ENCODE data around the gene PRDM16. TPM values are rescaled to one million over a fixed set of nuclear protein-coding genes. Genes with fewer than 3 reads are reported as not detected.

Gene PRDM16
- total RNA-seq, 1 experiment from 2014 or later, result 1.6 TPM

DNA sequence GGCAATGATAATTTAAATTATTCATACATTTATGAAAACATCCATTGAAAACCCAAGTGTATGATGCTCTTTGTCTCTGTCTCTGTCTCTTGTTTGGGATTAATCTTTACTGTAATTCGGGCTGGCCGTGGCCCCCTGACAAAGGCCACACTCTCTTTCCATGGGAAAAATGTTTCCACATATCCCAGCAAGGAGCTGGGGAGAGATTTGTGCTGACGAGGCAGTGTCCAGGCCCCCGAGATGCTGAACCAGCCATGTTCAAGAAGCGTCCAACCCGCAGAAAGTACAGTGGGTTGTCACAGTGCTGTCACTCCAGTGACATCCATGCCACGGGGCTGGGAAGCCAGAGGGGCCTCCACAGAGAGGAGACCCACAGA, 147.0 kb downstream of the PRDM16 start:
- ChIA-PET POLR2A (no interaction called here), CTCF (no interaction called here)
- no peaks in the 10 kb centered on the region for H3K9me3 Mint-ChIP-seq
- DNase-seq (ENCODE audit: low spot score) (no peak), ATAC-seq (no peak)
- no peak for TF ChIP-seq ZNF396 (CRISPR knock-in tag; IDR thresholded peaks at IDR 0.05; ENCODE audit: borderline replicate concordance)
- TF ChIP-seq NFYB (CRISPR knock-in tag; conservative IDR thresholded peaks at IDR 0.05; ENCODE audit: low read depth), result no peak
- TF ChIP-seq SOX15 (CRISPR knock-in tag; IDR thresholded peaks at IDR 0.05), result no peak
- TF ChIP-seq ESRRA (CRISPR knock-in tag; IDR thresholded peaks at IDR 0.05; ENCODE audit: borderline replicate concordance), result no peak
- TF ChIP-seq, protein P1, sequence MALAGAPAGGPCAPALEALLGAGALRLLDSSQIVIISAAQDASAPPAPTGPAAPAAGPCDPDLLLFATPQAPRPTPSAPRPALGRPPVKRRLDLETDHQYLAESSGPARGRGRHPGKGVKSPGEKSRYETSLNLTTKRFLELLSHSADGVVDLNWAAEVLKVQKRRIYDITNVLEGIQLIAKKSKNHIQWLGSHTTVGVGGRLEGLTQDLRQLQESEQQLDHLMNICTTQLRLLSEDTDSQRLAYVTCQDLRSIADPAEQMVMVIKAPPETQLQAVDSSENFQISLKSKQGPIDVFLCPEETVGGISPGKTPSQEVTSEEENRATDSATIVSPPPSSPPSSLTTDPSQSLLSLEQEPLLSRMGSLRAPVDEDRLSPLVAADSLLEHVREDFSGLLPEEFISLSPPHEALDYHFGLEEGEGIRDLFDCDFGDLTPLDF (CRISPR knock-in tag; IDR thresholded peaks at IDR 0.05), result no peak
- TF ChIP-seq ELF4 (CRISPR knock-in tag; IDR thresholded peaks at IDR 0.05; ENCODE audit: low read depth), result no peak
- TF ChIP-seq JUN (CRISPR knock-in tag; IDR thresholded peaks at IDR 0.05), result no peak
- TF ChIP-seq FOXK1 (CRISPR knock-in tag; IDR thresholded peaks at IDR 0.05), result no peak
- TF ChIP-seq, protein P2, sequence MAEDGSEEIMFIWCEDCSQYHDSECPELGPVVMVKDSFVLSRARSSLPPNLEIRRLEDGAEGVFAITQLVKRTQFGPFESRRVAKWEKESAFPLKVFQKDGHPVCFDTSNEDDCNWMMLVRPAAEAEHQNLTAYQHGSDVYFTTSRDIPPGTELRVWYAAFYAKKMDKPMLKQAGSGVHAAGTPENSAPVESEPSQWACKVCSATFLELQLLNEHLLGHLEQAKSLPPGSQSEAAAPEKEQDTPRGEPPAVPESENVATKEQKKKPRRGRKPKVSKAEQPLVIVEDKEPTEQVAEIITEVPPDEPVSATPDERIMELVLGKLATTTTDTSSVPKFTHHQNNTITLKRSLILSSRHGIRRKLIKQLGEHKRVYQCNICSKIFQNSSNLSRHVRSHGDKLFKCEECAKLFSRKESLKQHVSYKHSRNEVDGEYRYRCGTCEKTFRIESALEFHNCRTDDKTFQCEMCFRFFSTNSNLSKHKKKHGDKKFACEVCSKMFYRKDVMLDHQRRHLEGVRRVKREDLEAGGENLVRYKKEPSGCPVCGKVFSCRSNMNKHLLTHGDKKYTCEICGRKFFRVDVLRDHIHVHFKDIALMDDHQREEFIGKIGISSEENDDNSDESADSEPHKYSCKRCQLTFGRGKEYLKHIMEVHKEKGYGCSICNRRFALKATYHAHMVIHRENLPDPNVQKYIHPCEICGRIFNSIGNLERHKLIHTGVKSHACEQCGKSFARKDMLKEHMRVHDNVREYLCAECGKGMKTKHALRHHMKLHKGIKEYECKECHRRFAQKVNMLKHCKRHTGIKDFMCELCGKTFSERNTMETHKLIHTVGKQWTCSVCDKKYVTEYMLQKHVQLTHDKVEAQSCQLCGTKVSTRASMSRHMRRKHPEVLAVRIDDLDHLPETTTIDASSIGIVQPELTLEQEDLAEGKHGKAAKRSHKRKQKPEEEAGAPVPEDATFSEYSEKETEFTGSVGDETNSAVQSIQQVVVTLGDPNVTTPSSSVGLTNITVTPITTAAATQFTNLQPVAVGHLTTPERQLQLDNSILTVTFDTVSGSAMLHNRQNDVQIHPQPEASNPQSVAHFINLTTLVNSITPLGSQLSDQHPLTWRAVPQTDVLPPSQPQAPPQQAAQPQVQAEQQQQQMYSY (CRISPR knock-in tag; IDR thresholded peaks at IDR 0.05), result no peak
- no peak for TF ChIP-seq TP53 (CRISPR knock-in tag; IDR thresholded peaks at IDR 0.05)
- no peak for TF ChIP-seq NFE2L1 (CRISPR knock-in tag; IDR thresholded peaks at IDR 0.05)
- TF ChIP-seq GABPB1 (CRISPR knock-in tag; IDR thresholded peaks at IDR 0.05), result no peak
- TF ChIP-seq RELA (CRISPR knock-in tag; IDR thresholded peaks at IDR 0.05; ENCODE audit: borderline replicate concordance), result no peak
- TF ChIP-seq, protein P3, sequence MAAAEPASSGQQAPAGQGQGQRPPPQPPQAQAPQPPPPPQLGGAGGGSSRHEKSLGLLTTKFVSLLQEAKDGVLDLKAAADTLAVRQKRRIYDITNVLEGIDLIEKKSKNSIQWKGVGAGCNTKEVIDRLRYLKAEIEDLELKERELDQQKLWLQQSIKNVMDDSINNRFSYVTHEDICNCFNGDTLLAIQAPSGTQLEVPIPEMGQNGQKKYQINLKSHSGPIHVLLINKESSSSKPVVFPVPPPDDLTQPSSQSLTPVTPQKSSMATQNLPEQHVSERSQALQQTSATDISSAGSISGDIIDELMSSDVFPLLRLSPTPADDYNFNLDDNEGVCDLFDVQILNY (CRISPR knock-in tag; IDR thresholded peaks at IDR 0.05), result no peak
- no peak for TF ChIP-seq ETV6 (CRISPR knock-in tag; IDR thresholded peaks at IDR 0.05)
- no peak for TF ChIP-seq ZNF263 (CRISPR knock-in tag; IDR thresholded peaks at IDR 0.05; ENCODE audit: low read depth)
- no peak for TF ChIP-seq RORB (CRISPR knock-in tag; IDR thresholded peaks at IDR 0.05)
- TF ChIP-seq CREB1 (CRISPR knock-in tag; IDR thresholded peaks at IDR 0.05), result no peak
- H3K27me3 Mint-ChIP-seq (ENCODE audit: low read depth), result no peaks in the 10 kb centered on the region
- H3K36me3 Mint-ChIP-seq, result no peaks in the 10 kb centered on the region
- no peaks in the 10 kb centered on the region for H3K4me1 Mint-ChIP-seq
- no peak overlapping the region for H3K27ac Mint-ChIP-seq
- no peak overlapping the region for H3K4me3 Mint-ChIP-seq

DNA sequence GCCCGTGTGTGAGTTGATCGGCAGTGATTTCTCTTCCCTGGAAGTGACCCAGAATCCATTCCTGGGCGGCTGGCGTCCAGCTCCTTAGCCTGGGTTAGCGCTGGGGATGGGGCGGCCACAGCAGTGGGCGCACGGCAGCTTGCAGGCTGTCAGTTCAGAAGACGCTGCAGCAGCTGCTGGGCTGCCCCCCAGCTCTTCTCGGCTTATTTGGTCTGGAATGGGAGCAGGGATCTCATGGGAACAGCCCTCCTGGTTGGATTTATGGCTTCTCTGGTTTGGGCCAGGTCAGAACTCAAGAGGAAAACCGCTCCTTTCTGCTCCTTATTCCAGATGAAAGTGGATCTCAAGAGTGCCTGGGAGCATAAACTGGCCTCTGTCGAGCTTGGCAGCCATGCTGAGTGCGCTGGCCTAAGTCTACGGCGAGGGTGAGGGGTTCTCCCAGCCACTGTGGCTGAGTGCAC, 148.2 kb downstream of the PRDM16 start:
- no peak overlapping the region for H3K4me3 Mint-ChIP-seq
- H3K4me1 Mint-ChIP-seq, result peaks cover 4% of the 10 kb centered on the region; the same call in 1 of the 2 replicates
- no peak overlapping the region for H3K27ac Mint-ChIP-seq
- ATAC-seq, result no peak
- H3K36me3 Mint-ChIP-seq, result no peaks in the 10 kb centered on the region
- no peaks in the 10 kb centered on the region for H3K27me3 Mint-ChIP-seq (ENCODE audit: low read depth)
- no peaks in the 10 kb centered on the region for H3K9me3 Mint-ChIP-seq
- DNase-seq (ENCODE audit: low spot score), result no peak
- ChIA-PET POLR2A (no interaction called here), CTCF (interaction anchor here (1.1 kb wide), 1 partner anchor 67 kb away, joined by 3 read pairs; no protein-coding TSS in a partner anchor)
- no peak for TF ChIP-seq SOX15 (CRISPR knock-in tag; IDR thresholded peaks at IDR 0.05)
- no peak for TF ChIP-seq CBFB (CRISPR knock-in tag; IDR thresholded peaks at IDR 0.05; ENCODE audit: low read depth)
- no peak for TF ChIP-seq TCF7 (CRISPR knock-in tag; IDR thresholded peaks at IDR 0.05; ENCODE audit: low read depth)
- TF ChIP-seq FOXJ3 (CRISPR knock-in tag; IDR thresholded peaks at IDR 0.05; ENCODE audit: borderline replicate concordance), result no peak
- TF ChIP-seq ESRRA (CRISPR knock-in tag; IDR thresholded peaks at IDR 0.05; ENCODE audit: borderline replicate concordance), result no peak
- TF ChIP-seq HMGA2 (CRISPR knock-in tag; IDR thresholded peaks at IDR 0.05), result no peak
- TF ChIP-seq ZNF317 (CRISPR knock-in tag; IDR thresholded peaks at IDR 0.05; ENCODE audit: borderline replicate concordance, low read depth), result no peak
- no peak for TF ChIP-seq TP53 (CRISPR knock-in tag; IDR thresholded peaks at IDR 0.05)
- no peak for TF ChIP-seq NFYB (CRISPR knock-in tag; conservative IDR thresholded peaks at IDR 0.05; ENCODE audit: low read depth)
- TF ChIP-seq, protein P3 (CRISPR knock-in tag; IDR thresholded peaks at IDR 0.05), result no peak
- TF ChIP-seq, protein P4, sequence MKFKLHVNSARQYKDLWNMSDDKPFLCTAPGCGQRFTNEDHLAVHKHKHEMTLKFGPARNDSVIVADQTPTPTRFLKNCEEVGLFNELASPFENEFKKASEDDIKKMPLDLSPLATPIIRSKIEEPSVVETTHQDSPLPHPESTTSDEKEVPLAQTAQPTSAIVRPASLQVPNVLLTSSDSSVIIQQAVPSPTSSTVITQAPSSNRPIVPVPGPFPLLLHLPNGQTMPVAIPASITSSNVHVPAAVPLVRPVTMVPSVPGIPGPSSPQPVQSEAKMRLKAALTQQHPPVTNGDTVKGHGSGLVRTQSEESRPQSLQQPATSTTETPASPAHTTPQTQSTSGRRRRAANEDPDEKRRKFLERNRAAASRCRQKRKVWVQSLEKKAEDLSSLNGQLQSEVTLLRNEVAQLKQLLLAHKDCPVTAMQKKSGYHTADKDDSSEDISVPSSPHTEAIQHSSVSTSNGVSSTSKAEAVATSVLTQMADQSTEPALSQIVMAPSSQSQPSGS (CRISPR knock-in tag; IDR thresholded peaks at IDR 0.05; ENCODE audit: borderline replicate concordance, low read depth), result no peak
- TF ChIP-seq ETV6 (CRISPR knock-in tag; IDR thresholded peaks at IDR 0.05), result no peak
- no peak for TF ChIP-seq ZNF416 (CRISPR knock-in tag; IDR thresholded peaks at IDR 0.05)
- no peak for TF ChIP-seq NFE2L1 (CRISPR knock-in tag; IDR thresholded peaks at IDR 0.05)
- TF ChIP-seq, protein P1 (CRISPR knock-in tag; IDR thresholded peaks at IDR 0.05), result no peak
- TF ChIP-seq SMAD3 (CRISPR knock-in tag; IDR thresholded peaks at IDR 0.05; ENCODE audit: borderline replicate concordance), result no peak
